ENCODE results near the gene PSMC5. TPM values are rescaled to one million over a fixed set of nuclear protein-coding genes. Genes with fewer than 3 reads are reported as not detected.
A peak's percentile ranks its signal among the peaks of the same experiment; 100 is the strongest.
"Not testable (repeated sequence)": the region's sequence is repeated elsewhere in the genome, so short reads cannot be mapped to it uniquely, and the experiment has no call there.

PSMC5 gene
- total and polyA plus RNA-seq, 3 experiments from 2014 or later, result 201 to 212 (median 208) TPM

GRCh38 chr17:63790057-63790456, 37.2 kb upstream of the PSMC5 start:
- H3K4me3 Mint-ChIP-seq, result no peak overlapping the region
- H3K27ac Mint-ChIP-seq, result peak overlapping the region in 1 of 8 donors; percentile 11
- CTCF ChIA-PET, result no interaction called here

GRCh38 chr17:63792055-63792729, 35.0 kb upstream of the PSMC5 start:
- Mint-ChIP-seq H3K36me3 (peaks cover 4 to 84% (median 11%) of the 10 kb centered on the region in 3 donors), H3K4me1 (peaks cover 3 to 9% (median 4%) of the 10 kb centered on the region in 3 donors), H3K9me3 (no peaks in the 10 kb centered on the region), H3K4me3 (no peak overlapping the region), H3K27me3 (no peaks in the 10 kb centered on the region), H3K27ac (peak overlapping the region in 2 of 8 donors; percentile 45 to 51)
- CTCF ChIA-PET, result no interaction called here
- H3K4me3 ChIP-seq (ENCODE audit: low read length), result no peak overlapping the region
- POLR2A ChIA-PET, result no interaction called here
- no peaks in the 10 kb centered on the region for H3K9me3 ChIP-seq (ENCODE audit: low read length)
- DNase-seq, result no peak
- no peaks in the 10 kb centered on the region for H3K4me1 ChIP-seq (ENCODE audit: insufficient read depth, low read length)
- peaks cover 49% of the 10 kb centered on the region for H3K36me3 ChIP-seq (ENCODE audit: insufficient read depth, low read length)
- H3K27me3 ChIP-seq (ENCODE audit: insufficient read depth, low read length, poor library complexity, severe bottlenecking), result no peaks in the 10 kb centered on the region
- H3K27ac ChIP-seq (ENCODE audit: low read depth, low read length), result no peak overlapping the region

More at GRCh38 chr17:63790057-63790456, 37.2 kb upstream of the PSMC5 start:
- POLR2A ChIA-PET, result interaction anchor here (0.7 kb wide), 1 partner anchor 128 kb away, joined by 11 read pairs; no protein-coding TSS in a partner anchor
- H3K4me1 Mint-ChIP-seq, result peaks cover 7 to 12% (median 9%) of the 10 kb centered on the region in 3 donors
- Histone ChIP-seq H3K9me3 (ENCODE audit: low read length) (no peaks in the 10 kb centered on the region), H3K36me3 (ENCODE audit: insufficient read depth, low read length) (peaks cover 39% of the 10 kb centered on the region), H3K4me1 (ENCODE audit: insufficient read depth, low read length) (no peaks in the 10 kb centered on the region), H3K27me3 (ENCODE audit: insufficient read depth, low read length, poor library complexity, severe bottlenecking) (no peaks in the 10 kb centered on the region), H3K27ac (ENCODE audit: low read depth, low read length) (no peak overlapping the region), H3K4me3 (ENCODE audit: low read length) (no peak overlapping the region)
- no peaks in the 10 kb centered on the region for H3K9me3 Mint-ChIP-seq
- H3K27me3 Mint-ChIP-seq, result no peaks in the 10 kb centered on the region
- no peak for DNase-seq
- H3K36me3 Mint-ChIP-seq, result peaks cover 4 to 77% (median 8%) of the 10 kb centered on the region in 3 donors

GRCh38 chr17:63796375-63796774, 30.9 kb upstream of the PSMC5 start:
- H3K36me3 Mint-ChIP-seq, result peaks cover 12 to 93% (median 14%) of the 10 kb centered on the region in 3 donors
- not testable (repeated sequence) for DNase-seq

GRCh38 chr17:63798572-63799106, 28.6 kb upstream of the PSMC5 start:
- Histone ChIP-seq H3K4me1 (ENCODE audit: insufficient read depth, low read length) (no peaks in the 10 kb centered on the region), H3K36me3 (ENCODE audit: insufficient read depth, low read length) (peaks cover 61% of the 10 kb centered on the region), H3K4me3 (ENCODE audit: low read length) (no peak overlapping the region), H3K27me3 (ENCODE audit: insufficient read depth, low read length, poor library complexity, severe bottlenecking) (no peaks in the 10 kb centered on the region), H3K27ac (ENCODE audit: low read depth, low read length) (no peak overlapping the region), H3K9me3 (ENCODE audit: low read length) (no peaks in the 10 kb centered on the region)
- Mint-ChIP-seq H3K9me3 (no peaks in the 10 kb centered on the region), H3K4me1 (peaks cover 0 to 8% (median 0%) of the 10 kb centered on the region in 3 donors), H3K36me3 (peaks cover 16 to 87% (median 18%) of the 10 kb centered on the region in 3 donors), H3K27ac (peak overlapping the region in 1 of 8 donors; percentile 4), H3K27me3 (no peaks in the 10 kb centered on the region), H3K4me3 (no peak overlapping the region)
- ChIA-PET CTCF (no interaction called here), POLR2A (no interaction called here)
- DNase-seq, result no peak

More at GRCh38 chr17:63796375-63796774, 30.9 kb upstream of the PSMC5 start:
- H3K27ac ChIP-seq (ENCODE audit: low read depth, low read length); H3K4me3 ChIP-seq (ENCODE audit: low read length); H3K4me3 Mint-ChIP-seq; H3K4me1 ChIP-seq (ENCODE audit: insufficient read depth, low read length); H3K27me3 Mint-ChIP-seq; POLR2A ChIA-PET; H3K4me1 Mint-ChIP-seq; H3K27me3 ChIP-seq (ENCODE audit: insufficient read depth, low read length, poor library complexity, severe bottlenecking); H3K9me3 Mint-ChIP-seq; H3K9me3 ChIP-seq (ENCODE audit: low read length); CTCF ChIA-PET: not testable (repeated sequence)
- H3K36me3 ChIP-seq (ENCODE audit: insufficient read depth, low read length), result peaks cover 62% of the 10 kb centered on the region
- peak overlapping the region in 2 of 8 donors; percentile 23 to 32 for H3K27ac Mint-ChIP-seq

- H3K27me3 ChIP-seq (ENCODE audit: insufficient read depth, low read length, poor library complexity, severe bottlenecking), result no peaks in the 10 kb centered on the region
- H3K9me3 ChIP-seq (ENCODE audit: low read length), result no peaks in the 10 kb centered on the region
- ChIA-PET POLR2A (no interaction called here), CTCF (no interaction called here)
- no peak overlapping the region for H3K4me3 ChIP-seq (ENCODE audit: low read length)
- Mint-ChIP-seq H3K9me3 (no peaks in the 10 kb centered on the region), H3K4me1 (peaks cover 0 to 6% (median 1%) of the 10 kb centered on the region in 3 donors), H3K27ac (peak overlapping the region in 1 of 8 donors; percentile 50), H3K4me3 (no peak overlapping the region), H3K36me3 (peaks cover 12 to 85% (median 24%) of the 10 kb centered on the region in 3 donors), H3K27me3 (no peaks in the 10 kb centered on the region)
- H3K4me1 ChIP-seq (ENCODE audit: insufficient read depth, low read length), result no peaks in the 10 kb centered on the region
- H3K36me3 ChIP-seq (ENCODE audit: insufficient read depth, low read length), result peaks cover 60% of the 10 kb centered on the region
- DNase-seq, result no peak
- no peak overlapping the region for H3K27ac ChIP-seq (ENCODE audit: low read depth, low read length)
Measured at GRCh38 chr17:63800783-63801182, 26.4 kb upstream of the PSMC5 start.

- ChIA-PET CTCF (no interaction called here), POLR2A (no interaction called here)
- peaks cover 12 to 80% (median 33%) of the 10 kb centered on the region in 3 donors for H3K36me3 Mint-ChIP-seq
- H3K27ac Mint-ChIP-seq, result peak overlapping the region in 5 of 8 donors; percentile 36 to 93 (median 56)
- Histone ChIP-seq H3K4me1 (ENCODE audit: insufficient read depth, low read length) (no peaks in the 10 kb centered on the region), H3K4me3 (ENCODE audit: low read length) (no peak overlapping the region), H3K36me3 (ENCODE audit: insufficient read depth, low read length) (peaks cover 57% of the 10 kb centered on the region), H3K27ac (ENCODE audit: low read depth, low read length) (no peak overlapping the region), H3K9me3 (ENCODE audit: low read length) (no peaks in the 10 kb centered on the region), H3K27me3 (ENCODE audit: insufficient read depth, low read length, poor library complexity, severe bottlenecking) (no peaks in the 10 kb centered on the region)
- no peaks in the 10 kb centered on the region for H3K9me3 Mint-ChIP-seq
- DNase-seq, result no peak
- no peaks in the 10 kb centered on the region for H3K27me3 Mint-ChIP-seq
- peaks cover 0 to 5% (median 3%) of the 10 kb centered on the region in 3 donors for H3K4me1 Mint-ChIP-seq
- no peak overlapping the region for H3K4me3 Mint-ChIP-seq
Measured at GRCh38 chr17:63804328-63804727, 22.9 kb upstream of the PSMC5 start.

- Mint-ChIP-seq H3K4me3 (no peak overlapping the region), H3K9me3 (no peaks in the 10 kb centered on the region), H3K36me3 (peaks cover 4 to 78% (median 41%) of the 10 kb centered on the region in 3 donors), H3K27me3 (no peaks in the 10 kb centered on the region), H3K4me1 (peaks cover 0 to 5% (median 3%) of the 10 kb centered on the region in 3 donors), H3K27ac (peak overlapping the region in 2 of 8 donors; percentile 57 to 66)
- no peak for DNase-seq
- Histone ChIP-seq H3K4me1 (ENCODE audit: insufficient read depth, low read length) (no peaks in the 10 kb centered on the region), H3K36me3 (ENCODE audit: insufficient read depth, low read length) (peaks cover 59% of the 10 kb centered on the region), H3K9me3 (ENCODE audit: low read length) (no peaks in the 10 kb centered on the region), H3K27me3 (ENCODE audit: insufficient read depth, low read length, poor library complexity, severe bottlenecking) (no peaks in the 10 kb centered on the region), H3K4me3 (ENCODE audit: low read length) (no peak overlapping the region), H3K27ac (ENCODE audit: low read depth, low read length) (no peak overlapping the region)
- CTCF ChIA-PET, result interaction anchor here (0.5 kb wide), 1 partner anchor 43 kb away, joined by 3 read pairs; no protein-coding TSS in a partner anchor
- POLR2A ChIA-PET, result no interaction called here
Measured at GRCh38 chr17:63805591-63805990, 21.6 kb upstream of the PSMC5 start.

GRCh38 chr17:63809970-63810369, 17.3 kb upstream of the PSMC5 start:
- H3K9me3 Mint-ChIP-seq, result no peaks in the 10 kb centered on the region
- no peak overlapping the region for H3K4me3 Mint-ChIP-seq
- Histone ChIP-seq H3K36me3 (ENCODE audit: insufficient read depth, low read length) (peaks cover 80% of the 10 kb centered on the region), H3K27me3 (ENCODE audit: insufficient read depth, low read length, poor library complexity, severe bottlenecking) (no peaks in the 10 kb centered on the region), H3K4me1 (ENCODE audit: insufficient read depth, low read length) (no peaks in the 10 kb centered on the region), H3K27ac (ENCODE audit: low read depth, low read length) (no peak overlapping the region), H3K9me3 (ENCODE audit: low read length) (no peaks in the 10 kb centered on the region), H3K4me3 (ENCODE audit: low read length) (no peak overlapping the region)
- H3K27me3 Mint-ChIP-seq, result no peaks in the 10 kb centered on the region
- CTCF ChIA-PET, result no interaction called here
- POLR2A ChIA-PET, result no interaction called here
- DNase-seq, result no peak
- peak overlapping the region in 1 of 8 donors; percentile 42 for H3K27ac Mint-ChIP-seq
- peaks cover 0 to 5% (median 0%) of the 10 kb centered on the region in 3 donors for H3K4me1 Mint-ChIP-seq
- H3K36me3 Mint-ChIP-seq, result peaks cover 0 to 92% (median 51%) of the 10 kb centered on the region in 3 donors

All from CD8-positive, alpha-beta memory T cell (primary cell).